NCI-H146 treated with DMSO at 0.1 percent for 48 hours (cell line): ENCODE results near the gene TRIM60.
"Not testable (repeated sequence)": the region's sequence is repeated elsewhere in the genome, so short reads cannot be mapped to it uniquely, and the experiment has no call there.

Experiments
- DNase-seq: peaks from one replicate; lab custom pipeline; 2025; ENCODE audit not compliant: unreplicated experiment; lab: John Stamatoyannopoulos, UW

Gene TRIM60

GRCh38 chr4:165031436-165032211, at the start of gene TRIM60:
TSS of gene TRIM60 (plus strand) at chr4:165031999. CDS start at chr4:165040073, 8,074 bp downstream.
- no peak for DNase-seq

GRCh38 chr4:164989471-164989870, 42.3 kb upstream of the TRIM60 start:
- no peak for DNase-seq

- not testable (repeated sequence) for DNase-seq
Measured at GRCh38 chr4:164990786-164991185, 41.0 kb upstream of the TRIM60 start.

- DNase-seq: not testable (repeated sequence)
Measured at GRCh38 chr4:164996123-164996522, 35.7 kb upstream of the TRIM60 start.

- DNase-seq: no peak
Measured at GRCh38 chr4:164997324-164997723, 34.5 kb upstream of the TRIM60 start.

GRCh38 chr4:164997941-164998340, 33.9 kb upstream of the TRIM60 start:
- DNase-seq: no peak

- DNase-seq: not testable (repeated sequence)
Measured at GRCh38 chr4:164998526-164999080, 33.2 kb upstream of the TRIM60 start.

- not testable (repeated sequence) for DNase-seq
Measured at GRCh38 chr4:165001957-165002356, 29.8 kb upstream of the TRIM60 start.

GRCh38 chr4:165005352-165005925, 26.4 kb upstream of the TRIM60 start:
- DNase-seq: no peak

- DNase-seq: no peak
Measured at GRCh38 chr4:165006456-165006855, 25.3 kb upstream of the TRIM60 start.

- DNase-seq: no peak
Measured at GRCh38 chr4:165006886-165007285, 24.9 kb upstream of the TRIM60 start.

GRCh38 chr4:165009493-165010227, 22.1 kb upstream of the TRIM60 start:
- no peak for DNase-seq

GRCh38 chr4:165010487-165010886, 21.3 kb upstream of the TRIM60 start:
- no peak for DNase-seq

GRCh38 chr4:165010991-165011390, 20.8 kb upstream of the TRIM60 start:
- no peak for DNase-seq

- no peak for DNase-seq
Measured at GRCh38 chr4:165011403-165011802, 20.4 kb upstream of the TRIM60 start.

GRCh38 chr4:165013691-165014090, 18.1 kb upstream of the TRIM60 start:
- DNase-seq: no peak

GRCh38 chr4:165016971-165017370, 14.8 kb upstream of the TRIM60 start:
- no peak for DNase-seq

GRCh38 chr4:165019995-165020394, 11.8 kb upstream of the TRIM60 start:
- DNase-seq: not testable (repeated sequence)

- DNase-seq: not testable (repeated sequence)
Measured at GRCh38 chr4:165025782-165026181, 6.0 kb upstream of the TRIM60 start.

- no peak for DNase-seq
Measured at GRCh38 chr4:165027762-165028402, 3.9 kb upstream of the TRIM60 start.

- DNase-seq: no peak
Measured at GRCh38 chr4:165048170-165048569, 16.4 kb downstream of the TRIM60 start.
